Mesendoderm (in vitro differentiated cells): ENCODE data around the gene TNS1.
A peak's percentile ranks its signal among the peaks of the same experiment; 100 is the strongest.

Source experiments
- DNase-seq: peaks from one replicate; pipeline ENCODE4 v3.0.0; 2013
- H2AK5ac ChIP-seq: 2 replicates; pipeline ENCODE4 v1.6.1; 2013; ENCODE audit warnings: low read length, inconsistent platforms
- H2BK120ac ChIP-seq: 2 replicates; pipeline ENCODE4 v1.6.1; 2013; ENCODE audit warnings: low read depth, mild to moderate bottlenecking, low read length, moderate library complexity, mixed read lengths
- H2BK15ac ChIP-seq: replicated peaks from 2 replicates; pipeline ENCODE4 v1.6.1; 2013; ENCODE audit warnings: low read depth, mild to moderate bottlenecking, moderate library complexity
- H2BK5ac ChIP-seq: 2 replicates; pipeline ENCODE4 v1.6.1; 2013; ENCODE audit warnings: low read length, inconsistent platforms
- H3K18ac ChIP-seq: 2 replicates; pipeline ENCODE4 v1.6.1; 2013; ENCODE audit warnings: mild to moderate bottlenecking, low read length, mixed read lengths
- H3K23ac ChIP-seq: one replicate; pipeline ENCODE4 v1.6.1; 2013; ENCODE audit warnings: low read length
- H3K27ac ChIP-seq: 2 replicates; pipeline ENCODE4 v1.5.1; 2013; ENCODE audit warnings: low read depth, mild to moderate bottlenecking, inconsistent platforms, low read length, moderate library complexity
- H3K27me3 ChIP-seq: 2 replicates; pipeline ENCODE4 v1.6.1; 2013; ENCODE audit warnings: low read length, control low read depth, mild to moderate bottlenecking, inconsistent platforms; ENCODE audit not compliant: insufficient read depth, poor library complexity
- H3K36me3 ChIP-seq: 2 replicates; pipeline ENCODE4 v1.6.1; 2013; ENCODE audit warnings: low read length, inconsistent platforms; ENCODE audit not compliant: control insufficient read depth, insufficient read depth
- H3K4ac ChIP-seq: one replicate; pipeline ENCODE4 v1.6.1; 2013; ENCODE audit warnings: low read depth, mild to moderate bottlenecking, low read length, moderate library complexity
- H3K4me1 ChIP-seq: 2 replicates; pipeline ENCODE4 v1.6.1; 2013; ENCODE audit warnings: low read depth, low read length, inconsistent platforms; ENCODE audit not compliant: control insufficient read depth
- H3K4me2 ChIP-seq: 2 replicates; pipeline ENCODE4 v1.6.1; 2013; ENCODE audit warnings: low read length
- H3K4me3 ChIP-seq: 2 replicates; pipeline ENCODE4 v1.5.1; 2013; ENCODE audit warnings: mild to moderate bottlenecking, low read length
- H3K56ac ChIP-seq: one replicate; pipeline ENCODE4 v1.6.1; 2013; ENCODE audit warnings: low read length
- H3K79me1 ChIP-seq: 2 replicates; pipeline ENCODE4 v1.6.1; 2013; ENCODE audit warnings: low read length, inconsistent platforms
- H3K79me2 ChIP-seq: 2 replicates; pipeline ENCODE4 v1.6.1; 2013; ENCODE audit warnings: mild to moderate bottlenecking, low read length; ENCODE audit not compliant: control insufficient read depth, insufficient read depth
- H3K9ac ChIP-seq: 2 replicates; pipeline ENCODE4 v1.6.1; 2013; ENCODE audit warnings: low read length, inconsistent platforms
- H4K5ac ChIP-seq: one replicate; pipeline ENCODE4 v1.6.1; 2013; ENCODE audit warnings: low read length
- H4K8ac ChIP-seq: one replicate; pipeline ENCODE4 v1.6.1; 2013; ENCODE audit warnings: low read depth, mild to moderate bottlenecking, control low read depth, low read length, moderate library complexity
- WGBS: extraction: QIAGEN DNeasy Blood & Tissue Kit; methylation state at CpG from one replicate; pipeline ENCODE4 v1.1.7; 2013; ENCODE audit warnings: low lambda C conversion rate, missing lambda C conversion rate; ENCODE audit not compliant: insufficient coverage; ENCODE audit errors: extremely low coverage; 5-methylcytosine and 5-hydroxymethylcytosine counted together

TNS1 gene

DNA sequence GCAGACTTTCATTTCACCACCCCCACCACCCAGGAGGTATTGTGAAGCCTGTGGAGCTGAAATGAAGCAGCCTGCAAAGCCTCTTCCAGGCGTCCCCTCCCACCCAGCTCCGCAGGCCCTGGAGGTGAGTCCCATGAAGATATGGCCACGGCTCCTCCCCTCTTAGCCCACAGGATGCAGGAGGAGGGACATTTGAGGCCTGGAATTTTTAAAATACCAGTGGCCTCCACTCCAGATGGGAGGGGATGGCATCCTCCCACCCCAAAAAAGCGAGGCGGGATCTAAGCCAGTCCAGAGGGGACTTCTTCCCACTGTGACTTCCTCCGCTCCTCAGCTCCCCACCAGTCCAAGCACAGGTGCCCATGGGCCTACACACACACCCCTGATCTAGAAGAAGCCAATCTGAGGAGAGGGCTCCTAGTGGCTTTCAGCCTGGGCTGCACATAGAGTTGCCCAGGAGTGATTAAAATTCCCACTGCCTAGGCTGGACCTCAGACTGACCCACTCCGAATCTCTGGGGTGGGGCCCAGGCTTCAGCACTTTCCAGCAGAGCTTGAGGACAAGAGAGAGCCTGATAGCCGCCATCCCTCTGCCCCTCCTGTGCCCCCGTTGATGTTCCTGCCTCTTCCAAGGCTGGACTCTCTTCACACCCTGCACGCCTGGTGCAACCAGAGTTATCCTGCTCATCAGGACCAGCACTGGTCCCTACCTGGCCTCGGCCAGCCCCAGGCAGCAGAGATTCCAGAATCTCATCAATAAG, 206.9 kb downstream of the TNS1 start:
- Histone ChIP-seq H3K79me2 (no peaks in the 10 kb centered on the region), H3K9ac (no peak overlapping the region), H3K36me3 (no peaks in the 10 kb centered on the region), H3K23ac (no peak overlapping the region), H3K18ac (no peak overlapping the region), H4K8ac (no peak overlapping the region), H3K56ac (peak overlapping the region; percentile 15), H2BK5ac (no peak overlapping the region), H2BK15ac (no peak overlapping the region), H3K4me3 (no peak overlapping the region), H3K27me3 (no peaks in the 10 kb centered on the region), H3K4me1 (no peaks in the 10 kb centered on the region), H3K4ac (no peak overlapping the region), H3K79me1 (no peaks in the 10 kb centered on the region), H2BK120ac (no peak overlapping the region), H4K5ac (no peak overlapping the region), H2AK5ac (no peak overlapping the region), H3K4me2 (no peak overlapping the region), H3K27ac (no peak overlapping the region)
- DNase-seq = peak; percentile 77
- no CpG with 5 or more reads among the region's 11 CpGs for WGBS

DNA sequence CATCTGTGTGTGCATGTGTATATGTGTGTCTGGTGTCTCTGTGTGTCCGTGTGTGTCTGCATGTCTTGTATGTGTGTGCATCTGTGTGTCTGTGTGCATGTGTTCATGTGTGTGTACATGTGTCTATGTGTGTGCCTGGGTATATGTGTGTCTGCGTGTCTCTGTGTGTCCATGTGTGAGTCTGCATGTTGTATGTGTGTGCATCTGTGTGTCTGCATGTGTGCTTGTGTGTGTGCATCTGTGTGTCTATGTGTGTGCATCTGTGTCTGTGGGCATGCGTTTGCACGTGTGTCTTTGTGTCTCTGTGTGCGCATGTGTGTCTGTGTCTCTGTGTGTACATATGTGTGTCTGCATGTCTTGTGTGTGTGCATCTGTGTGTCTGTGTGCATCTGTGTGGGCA, 207.7 kb downstream of the TNS1 start:
- H2BK15ac ChIP-seq = no peak overlapping the region
- H4K5ac ChIP-seq = no peak overlapping the region
- no CpG with 5 or more reads among the region's 5 CpGs for WGBS

DNA sequence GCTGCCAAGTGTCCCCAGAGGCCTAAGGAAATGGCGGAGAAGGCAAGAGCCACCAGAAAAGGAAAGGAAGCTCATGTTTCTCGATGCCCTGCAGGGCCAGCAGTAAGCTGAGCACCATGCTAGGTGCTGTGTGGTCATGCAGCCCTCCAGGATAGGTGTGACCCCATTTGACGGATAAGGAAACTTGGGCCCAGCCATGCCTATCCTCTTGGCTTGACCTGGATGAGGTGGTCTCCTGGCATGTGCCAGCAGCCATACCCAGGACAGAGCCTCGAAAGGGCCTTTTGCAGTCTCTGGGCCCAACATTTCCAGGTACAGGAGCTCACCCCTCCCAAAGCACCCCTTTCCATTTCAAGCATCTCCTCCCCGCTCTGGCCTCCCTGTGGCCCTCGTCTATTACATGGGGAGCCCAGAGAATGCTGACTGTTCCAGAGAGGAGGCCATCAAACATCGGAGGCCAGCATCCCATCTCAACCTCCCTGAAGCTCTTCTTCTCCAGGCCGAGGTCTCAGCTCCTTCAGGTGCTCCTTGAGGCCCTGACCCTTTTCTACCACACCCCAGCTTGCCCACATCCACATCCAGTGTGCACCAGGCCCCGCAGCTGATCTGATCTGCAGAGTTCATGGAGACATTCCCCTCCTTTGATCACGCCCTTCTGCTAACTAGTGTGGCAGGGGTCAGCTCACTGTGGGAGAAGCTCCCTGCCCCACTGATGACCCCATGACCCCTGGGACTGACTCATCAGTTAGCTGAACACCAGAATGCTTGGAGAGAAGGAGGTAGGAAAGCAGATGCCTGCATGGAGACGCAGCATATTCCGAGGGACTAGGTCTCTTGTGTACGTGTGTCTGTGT, 208.4 kb downstream of the TNS1 start:
- Histone ChIP-seq H2BK120ac (no peak overlapping the region), H3K27ac (no peak overlapping the region), H3K79me1 (no peaks in the 10 kb centered on the region), H3K9ac (no peak overlapping the region), H3K27me3 (no peaks in the 10 kb centered on the region), H3K4me1 (no peaks in the 10 kb centered on the region), H3K4me2 (no peak overlapping the region), H4K5ac (no peak overlapping the region), H2BK5ac (no peak overlapping the region), H3K36me3 (no peaks in the 10 kb centered on the region), H3K23ac (no peak overlapping the region), H3K79me2 (no peaks in the 10 kb centered on the region), H3K56ac (no peak overlapping the region), H4K8ac (no peak overlapping the region), H2AK5ac (no peak overlapping the region), H3K4ac (no peak overlapping the region), H3K4me3 (no peak overlapping the region), H3K18ac (no peak overlapping the region), H2BK15ac (no peak overlapping the region)
- WGBS = no CpG with 5 or more reads among the region's 13 CpGs
- DNase-seq = no peak

More for the DNA sequence above, 207.7 kb downstream of the TNS1 start:
- Histone ChIP-seq H3K36me3 (no peaks in the 10 kb centered on the region), H3K56ac (peak overlapping the region; percentile 30), H3K4me3 (no peak overlapping the region), H3K23ac (no peak overlapping the region), H3K4me2 (no peak overlapping the region), H3K4ac (no peak overlapping the region), H3K27ac (no peak overlapping the region), H2BK5ac (no peak overlapping the region), H3K79me1 (no peaks in the 10 kb centered on the region), H2AK5ac (no peak overlapping the region), H3K18ac (no peak overlapping the region), H3K27me3 (no peaks in the 10 kb centered on the region), H3K4me1 (no peaks in the 10 kb centered on the region), H4K8ac (no peak overlapping the region), H3K9ac (no peak overlapping the region), H3K79me2 (no peaks in the 10 kb centered on the region), H2BK120ac (no peak overlapping the region)
- no peak for DNase-seq

DNA sequence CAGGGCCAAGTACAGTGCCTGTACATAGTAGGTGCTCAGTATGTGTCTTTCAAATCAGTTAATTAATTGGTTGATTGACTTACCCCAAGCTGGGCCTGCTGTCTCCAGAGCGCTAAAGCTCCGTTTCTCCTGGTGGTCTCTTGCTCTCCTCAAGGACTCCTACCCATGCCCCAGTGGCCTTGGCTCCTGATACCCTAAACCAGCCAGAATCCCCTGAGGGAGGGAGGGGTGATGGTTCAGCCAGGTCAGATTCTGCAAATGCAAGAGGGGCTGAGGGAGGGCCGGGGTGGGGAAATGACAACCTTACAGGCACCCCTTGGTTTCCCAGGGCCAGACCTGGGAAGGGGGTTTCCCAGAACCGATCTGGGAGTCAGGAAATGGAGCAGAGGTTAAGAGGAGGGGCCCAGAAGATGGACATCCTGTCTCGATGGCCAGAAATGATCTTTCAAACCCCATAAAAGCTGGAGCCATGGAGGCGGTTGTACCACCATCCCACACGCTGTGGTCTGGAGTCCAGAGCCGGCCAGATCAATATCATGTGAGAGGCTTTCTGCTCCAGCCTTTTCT, 209.1 kb downstream of the TNS1 start:
- no peak overlapping the region for H2AK5ac ChIP-seq
- H4K8ac ChIP-seq = no peak overlapping the region
- H3K4me1 ChIP-seq = no peaks in the 10 kb centered on the region
- no peak overlapping the region for H2BK15ac ChIP-seq
- H3K23ac ChIP-seq = no peak overlapping the region
- no peak overlapping the region for H3K9ac ChIP-seq
- no peak overlapping the region for H3K18ac ChIP-seq
- DNase-seq = no peak
- H3K56ac ChIP-seq = no peak overlapping the region
- no peak overlapping the region for H3K4me2 ChIP-seq
- H2BK5ac ChIP-seq = no peak overlapping the region
- H3K27me3 ChIP-seq = no peaks in the 10 kb centered on the region
- H3K79me1 ChIP-seq = no peaks in the 10 kb centered on the region
- no peaks in the 10 kb centered on the region for H3K79me2 ChIP-seq
- no peak overlapping the region for H3K4ac ChIP-seq
- H4K5ac ChIP-seq = no peak overlapping the region
- no CpG with 5 or more reads among the region's 8 CpGs for WGBS
- no peaks in the 10 kb centered on the region for H3K36me3 ChIP-seq
- no peak overlapping the region for H3K27ac ChIP-seq
- H2BK120ac ChIP-seq = no peak overlapping the region
- H3K4me3 ChIP-seq = no peak overlapping the region

GRCh38 chr2:217792626-217793527, 209.9 kb downstream of the TNS1 start:
- H3K56ac ChIP-seq = no peak overlapping the region
- no peak overlapping the region for H3K4me3 ChIP-seq
- no peaks in the 10 kb centered on the region for H3K79me1 ChIP-seq
- DNase-seq = no peak
- no peak overlapping the region for H3K4me2 ChIP-seq
- H3K4me1 ChIP-seq = no peaks in the 10 kb centered on the region
- no peaks in the 10 kb centered on the region for H3K79me2 ChIP-seq
- no peak overlapping the region for H2BK5ac ChIP-seq
- no peak overlapping the region for H3K23ac ChIP-seq
- H3K36me3 ChIP-seq = no peaks in the 10 kb centered on the region
- no peak overlapping the region for H2BK15ac ChIP-seq
- H3K27me3 ChIP-seq = no peaks in the 10 kb centered on the region
- no peak overlapping the region for H3K27ac ChIP-seq
- H4K8ac ChIP-seq = no peak overlapping the region
- H3K4ac ChIP-seq = no peak overlapping the region
- WGBS = no CpG with 5 or more reads among the region's 5 CpGs
- no peak overlapping the region for H2AK5ac ChIP-seq
- H2BK120ac ChIP-seq = no peak overlapping the region
- H4K5ac ChIP-seq = no peak overlapping the region
- H3K9ac ChIP-seq = no peak overlapping the region
- no peak overlapping the region for H3K18ac ChIP-seq
